Measurements from ENCODE around the gene SERPINA12.
"Not testable (repeated sequence)": the region's sequence is repeated elsewhere in the genome, so short reads cannot be mapped to it uniquely, and the experiment has no call there.

The SERPINA12 gene

DNA sequence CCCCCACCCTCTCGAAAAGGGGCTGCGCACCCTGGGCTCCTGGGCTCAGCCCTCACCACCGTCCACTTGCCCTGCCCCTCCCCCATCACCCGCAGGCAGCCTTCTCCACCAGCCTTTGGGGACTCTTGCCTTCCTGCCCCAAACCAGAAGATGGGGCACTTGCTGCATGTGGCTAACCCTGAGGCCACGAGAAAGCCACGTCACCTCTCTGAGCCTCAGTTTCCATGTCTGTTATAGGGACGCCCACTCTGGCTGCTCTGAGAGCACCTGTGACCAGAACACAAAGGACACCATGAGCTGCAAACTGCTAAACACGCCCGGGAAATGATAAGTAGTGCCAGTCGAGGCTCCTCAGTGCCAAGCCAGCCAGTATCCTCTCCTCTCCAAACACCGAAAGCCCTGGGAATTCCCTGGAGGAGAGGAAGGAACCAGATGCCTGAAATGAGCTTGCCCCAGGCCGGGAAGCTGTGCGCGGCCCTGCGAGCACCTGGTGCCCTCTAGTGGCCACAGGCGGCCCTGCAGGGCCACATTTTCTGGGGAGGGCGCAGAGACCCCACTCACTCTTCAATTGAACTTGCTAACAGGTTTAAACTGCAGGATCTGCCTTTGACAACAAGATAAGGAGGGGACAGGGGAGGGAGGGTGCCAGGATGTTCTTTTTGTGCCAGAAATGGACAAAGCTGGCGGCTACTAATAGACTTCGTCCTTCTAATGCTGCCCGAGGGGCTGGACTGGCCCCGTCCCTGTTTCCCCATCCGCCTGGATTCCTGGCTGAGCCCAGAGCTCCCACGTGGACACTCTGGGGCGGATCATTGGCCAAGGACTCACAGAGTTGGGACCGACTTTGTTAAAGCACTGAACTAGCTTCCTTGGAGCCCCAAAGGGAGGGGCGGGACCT lies 23.1 kb downstream of the SERPINA12 start:
- DNase-seq = no peak

DNA sequence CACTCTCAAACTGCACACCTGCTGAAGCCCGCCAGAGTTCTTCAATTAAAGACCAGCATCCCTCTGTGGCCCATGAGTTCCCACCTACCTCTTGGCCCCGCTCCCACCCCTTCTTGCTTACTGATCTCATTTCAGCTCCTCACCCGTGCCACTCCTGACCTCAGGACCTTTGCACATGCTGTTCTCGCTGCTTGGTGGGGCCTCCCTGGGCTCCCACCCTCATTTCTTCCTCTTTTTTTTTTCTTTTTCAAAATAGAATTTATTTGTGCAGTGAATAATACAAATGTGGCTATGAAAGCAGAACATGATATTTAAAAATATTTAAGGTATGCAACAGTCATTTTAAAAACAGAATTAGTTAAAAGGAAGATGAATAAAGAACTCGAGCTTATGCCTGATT lies 24.8 kb downstream of the SERPINA12 start:
- DNase-seq = no peak

DNA sequence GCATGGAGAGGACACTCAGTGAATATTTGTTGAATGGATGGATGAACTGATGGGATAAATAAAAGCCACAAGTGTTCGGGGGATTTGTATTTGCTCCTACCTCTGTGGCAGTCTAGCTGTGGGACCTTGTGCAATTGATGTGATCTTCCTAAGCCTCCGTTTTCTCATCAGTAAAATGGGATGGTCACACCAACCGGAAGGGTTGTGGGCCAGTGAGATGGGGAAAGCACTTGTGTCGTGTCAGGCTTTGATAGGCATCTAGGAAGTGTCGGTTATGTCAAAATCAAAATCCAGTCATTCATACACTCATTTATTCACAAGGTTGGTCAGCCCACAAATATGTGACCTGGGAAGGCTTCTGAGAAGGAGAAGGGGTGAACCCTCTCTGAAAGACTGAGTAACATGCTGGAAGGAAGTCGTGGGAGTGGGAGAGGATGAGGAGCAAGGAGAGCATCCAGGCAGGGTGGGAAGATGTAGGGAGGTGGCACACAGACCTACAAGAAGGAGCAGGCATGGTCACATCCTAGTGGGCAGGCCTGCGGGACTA lies 25.5 kb downstream of the SERPINA12 start:
- DNase-seq = no peak

DNA sequence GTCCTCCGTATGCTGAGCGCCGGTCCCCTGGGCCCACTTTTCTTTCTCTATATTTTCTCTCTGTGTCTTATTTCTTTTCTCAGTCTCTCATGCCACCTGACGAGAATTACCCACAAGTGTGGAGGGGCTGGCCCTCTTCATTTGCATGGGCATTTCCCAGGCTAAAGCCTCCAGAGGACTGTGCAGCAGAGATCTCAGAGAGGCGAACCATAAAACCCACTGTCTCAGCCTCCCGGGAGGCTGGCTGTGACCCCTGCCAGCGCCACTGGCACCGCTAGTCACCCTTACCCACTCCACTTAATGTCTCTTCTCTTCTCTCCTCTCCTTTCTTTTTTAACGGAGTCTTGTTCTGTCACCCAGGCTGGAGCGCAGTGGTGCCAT lies 26.2 kb downstream of the SERPINA12 start:
- DNase-seq = no peak

DNA sequence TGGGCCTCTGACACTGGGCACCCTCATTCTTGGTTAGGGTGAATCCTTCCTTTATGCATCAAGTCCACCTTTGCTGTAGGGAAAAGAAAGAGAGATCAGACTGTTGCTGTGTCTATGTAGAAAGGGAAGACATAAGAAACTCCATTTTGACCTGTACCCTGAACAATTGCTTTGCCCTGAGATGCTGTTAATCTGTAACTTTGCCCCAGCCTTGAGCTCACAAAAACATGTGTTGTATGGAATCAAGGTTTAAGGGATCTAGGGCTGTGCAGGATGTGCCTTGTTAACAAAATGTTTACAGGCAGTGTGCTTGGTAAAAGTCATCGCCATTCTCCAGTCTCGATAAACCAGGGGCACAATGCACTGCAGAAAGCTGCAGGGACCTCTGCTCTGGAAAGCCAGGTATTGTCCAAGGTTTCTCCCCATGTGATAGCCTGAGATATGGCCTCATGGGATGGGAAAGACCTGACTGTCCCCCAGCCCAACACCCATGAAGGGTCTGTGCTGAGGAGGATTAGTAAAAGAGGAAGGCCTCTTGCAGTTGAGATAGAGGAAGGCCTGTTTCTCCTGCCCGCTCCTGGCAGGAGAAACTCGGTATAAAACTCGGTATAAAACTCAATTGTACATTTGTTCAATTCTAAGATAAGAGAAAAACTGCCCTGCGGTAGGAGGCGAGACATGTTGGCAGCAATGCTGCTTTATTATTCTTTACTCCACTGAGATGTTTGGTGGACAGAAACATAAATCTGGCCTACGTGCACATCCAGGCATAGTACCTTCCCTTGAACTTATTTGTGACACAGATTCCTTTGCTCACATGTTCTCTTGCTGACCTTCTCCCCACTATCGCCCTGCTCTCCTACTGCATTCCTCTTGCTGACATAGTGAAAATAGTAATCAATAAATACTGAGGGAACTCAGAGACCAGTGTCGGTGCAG lies 26.9 kb downstream of the SERPINA12 start:
- DNase-seq = not testable (repeated sequence)

DNA sequence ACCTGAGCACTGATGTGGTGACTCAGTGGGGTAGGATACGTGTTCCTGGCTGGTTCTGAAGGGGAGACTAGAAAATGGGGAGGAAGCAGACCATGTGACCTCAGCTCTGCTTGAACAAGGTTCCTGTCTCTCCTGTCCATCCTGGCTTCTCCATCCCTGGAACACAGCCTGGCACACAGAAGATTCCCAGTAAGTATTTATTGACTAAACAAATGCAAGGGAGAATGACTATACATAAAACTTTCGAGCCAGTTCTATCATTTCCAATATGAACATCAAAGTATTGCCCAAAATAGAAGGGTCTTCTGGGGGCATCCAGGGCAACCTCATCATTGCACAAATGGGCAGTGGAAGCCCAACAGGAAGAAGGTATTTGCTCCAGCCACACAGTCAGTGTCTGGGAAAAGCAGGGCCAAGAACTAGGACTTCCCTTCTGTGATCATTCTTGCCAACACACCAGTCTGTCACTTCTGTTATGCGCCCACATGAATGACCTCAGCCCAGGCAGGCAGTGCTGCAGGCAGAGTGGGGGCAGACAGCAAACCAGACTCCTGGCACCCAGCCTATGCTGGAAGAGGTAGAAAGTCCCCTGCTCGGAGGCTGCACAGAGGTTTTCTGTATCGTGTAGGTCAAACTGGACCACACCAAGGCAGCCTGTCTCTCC lies 27.7 kb downstream of the SERPINA12 start:
- DNase-seq = no peak

DNA sequence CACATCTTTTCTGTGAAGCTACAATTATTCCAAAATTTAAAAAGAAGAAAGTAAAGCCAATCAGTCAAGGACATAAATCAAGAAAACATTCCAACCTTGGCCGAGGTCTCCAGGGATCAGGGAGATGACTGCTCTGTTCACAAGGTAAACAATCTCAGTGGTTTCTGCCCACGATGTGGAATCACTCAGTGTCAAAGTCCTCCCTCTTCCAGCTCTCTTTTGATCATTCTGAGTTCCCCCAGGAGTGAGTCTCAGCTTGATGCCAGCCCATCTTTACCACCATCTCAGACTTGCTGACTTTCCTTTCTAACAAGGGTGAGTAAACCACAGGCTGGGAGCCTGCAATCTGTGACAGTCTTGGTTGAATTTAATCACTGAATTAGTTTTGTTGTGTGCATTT lies 28.5 kb downstream of the SERPINA12 start:
- no peak for DNase-seq

DNA sequence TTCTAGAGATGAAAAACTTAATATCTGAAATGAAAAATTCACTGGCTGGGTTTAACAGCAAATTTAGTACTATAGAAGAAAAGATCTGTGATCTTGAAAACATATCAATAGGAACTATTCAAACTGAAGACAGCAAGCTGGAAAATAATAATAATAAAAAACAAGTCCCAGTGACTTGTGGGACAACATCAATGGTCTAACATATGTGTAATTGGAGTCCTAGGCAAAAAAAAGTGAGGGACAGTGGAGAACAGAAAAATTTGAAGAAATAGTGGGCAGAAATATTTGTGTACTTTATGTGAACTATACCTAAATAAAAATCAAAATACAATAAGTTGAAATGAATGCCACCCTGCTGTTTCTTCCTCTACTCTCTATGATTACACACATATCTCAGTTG lies 30.8 kb downstream of the SERPINA12 start:
- no peak for DNase-seq

DNA sequence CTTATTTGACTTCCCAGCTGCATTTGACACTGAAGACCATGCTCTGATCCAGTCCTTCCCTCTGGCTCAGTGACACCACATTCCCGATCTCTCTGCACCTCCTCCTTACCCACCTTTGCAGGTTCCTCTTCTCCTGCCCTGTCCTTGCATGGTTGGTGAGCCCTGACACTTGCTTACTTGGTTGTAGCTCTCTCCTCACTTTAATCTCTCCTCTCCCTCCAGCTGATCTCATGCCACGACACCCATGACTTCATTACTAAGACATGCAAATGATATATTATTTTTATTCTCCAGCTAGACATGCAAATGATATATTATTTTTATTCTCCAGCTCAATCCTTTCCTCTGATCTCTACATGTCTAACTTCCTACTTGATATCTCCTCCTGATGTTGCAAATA lies 33.2 kb downstream of the SERPINA12 start, which contains the start of gene SERPINA9:
Gene SERPINA9, minus strand, starts transcription at position 175 of the 400 bp plus-strand sequence. CDS start 6,357 bp downstream, outside the sequence.
- DNase-seq = no peak

DNA sequence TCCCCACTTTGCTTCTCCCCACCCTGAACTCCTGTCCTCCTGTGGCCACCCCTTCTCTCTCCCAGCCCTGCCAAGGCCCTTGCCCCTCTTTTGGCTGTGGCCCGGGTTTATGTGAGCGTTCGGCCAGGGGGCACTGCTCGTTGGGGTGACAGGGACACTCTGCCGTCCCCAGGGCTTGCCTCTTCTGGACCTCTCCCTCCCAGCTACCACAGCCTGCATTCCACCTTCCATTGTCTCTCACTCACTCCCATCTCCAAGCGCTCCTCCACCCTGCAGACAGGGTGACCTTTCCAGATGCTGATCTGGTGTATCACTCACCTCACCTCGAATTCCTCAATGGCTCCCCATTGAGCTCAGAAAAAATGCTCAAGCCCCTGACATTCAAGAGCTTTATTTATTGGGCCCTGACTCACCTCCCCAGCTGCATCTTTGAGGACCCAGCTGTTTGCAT lies 34.7 kb downstream of the SERPINA12 start:
- no peak for DNase-seq

DNA sequence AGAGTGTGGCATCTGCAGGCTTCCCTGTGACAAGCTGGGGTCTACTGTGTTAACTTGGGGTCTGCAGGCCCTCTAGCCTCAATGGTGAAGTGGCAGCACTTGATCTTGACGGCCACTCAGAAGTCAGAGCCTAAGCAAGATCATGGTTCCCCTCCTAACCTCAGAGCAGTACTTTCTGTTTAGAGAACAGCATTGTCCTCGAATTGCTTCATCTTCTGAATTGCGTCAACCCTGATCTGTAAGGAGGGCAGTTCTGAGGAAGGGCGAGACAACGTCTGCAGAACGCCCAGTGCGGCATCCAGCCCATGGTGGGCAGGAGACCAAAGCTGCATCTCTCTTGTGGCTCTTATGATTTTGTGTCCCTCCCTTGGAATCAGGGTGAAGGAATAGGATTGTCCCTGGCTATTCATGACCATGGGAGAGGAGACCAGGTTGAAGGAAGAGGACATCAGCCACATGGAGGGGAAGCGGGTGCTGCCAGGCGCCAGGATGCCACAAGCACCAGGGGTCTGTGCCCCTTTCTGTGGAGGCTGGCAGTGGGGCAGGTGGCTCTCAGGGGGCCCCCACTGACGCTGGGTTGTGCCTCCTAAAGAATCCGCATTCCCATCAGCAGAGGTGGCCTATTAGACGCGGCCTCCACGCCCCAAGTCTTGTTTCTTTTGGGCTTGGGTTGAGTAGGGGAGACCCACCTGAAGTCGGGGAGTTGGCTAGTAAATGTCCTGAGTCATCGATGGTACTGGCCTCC lies 35.4 kb downstream of the SERPINA12 start:
- no peak for DNase-seq

DNA sequence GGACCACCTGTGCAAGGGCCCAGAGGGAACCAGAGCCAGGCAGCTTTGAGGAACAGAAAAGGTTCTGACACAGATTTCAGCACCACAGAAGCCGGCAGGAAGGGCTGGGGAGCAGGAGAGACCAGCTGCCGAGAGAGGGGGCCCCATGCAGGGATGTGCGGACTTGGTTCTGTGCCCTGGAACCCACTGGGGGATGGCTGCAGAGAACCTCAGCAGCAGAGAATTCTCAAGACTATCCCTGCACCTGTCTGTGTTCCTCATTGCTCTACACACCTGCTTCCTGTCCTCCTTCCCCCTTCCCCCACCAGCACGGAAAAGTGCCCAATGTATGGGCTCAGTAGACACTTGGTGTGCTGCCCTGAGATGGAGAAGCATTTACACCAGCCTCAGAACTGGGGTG lies 36.4 kb downstream of the SERPINA12 start:
- DNase-seq = no peak

DNA sequence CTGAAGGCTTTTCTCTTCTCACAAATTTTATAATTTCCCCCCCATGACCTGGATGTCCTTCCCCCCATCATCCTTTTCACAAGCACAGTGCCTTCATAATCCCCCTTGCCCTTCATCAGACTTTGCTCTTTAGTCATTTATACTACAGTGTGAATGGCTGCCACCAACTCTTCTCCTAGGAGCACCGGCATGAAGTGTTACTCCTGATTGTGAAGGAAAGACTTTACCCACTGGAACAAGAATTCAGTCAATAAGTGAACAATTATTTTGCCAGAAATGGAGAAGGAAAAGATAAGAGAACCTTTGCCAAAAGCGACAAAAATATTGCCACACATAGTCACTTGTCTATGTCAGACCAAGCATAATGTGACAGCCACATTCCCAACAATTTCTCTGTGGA lies 38.2 kb downstream of the SERPINA12 start:
- DNase-seq = no peak

DNA sequence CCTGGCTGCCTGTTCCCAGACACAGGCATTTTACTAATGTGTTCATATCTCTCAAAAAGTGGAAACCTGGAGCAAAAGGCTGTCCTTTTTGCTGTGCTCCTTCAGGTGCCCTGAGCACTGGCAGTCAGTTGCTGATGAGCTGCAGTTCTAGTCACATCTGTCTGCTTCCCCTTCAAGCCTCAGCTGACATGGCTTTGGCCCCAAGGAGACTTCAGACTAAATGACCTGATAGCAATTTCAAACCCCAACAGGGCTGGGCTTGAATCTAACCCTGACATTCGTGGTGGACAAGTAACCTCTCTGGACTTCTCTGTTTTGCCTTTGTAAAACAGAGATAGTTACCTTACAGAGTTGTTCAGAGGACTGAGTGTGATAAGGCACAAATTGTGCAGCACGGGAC lies 39.0 kb downstream of the SERPINA12 start:
- no peak for DNase-seq

DNA sequence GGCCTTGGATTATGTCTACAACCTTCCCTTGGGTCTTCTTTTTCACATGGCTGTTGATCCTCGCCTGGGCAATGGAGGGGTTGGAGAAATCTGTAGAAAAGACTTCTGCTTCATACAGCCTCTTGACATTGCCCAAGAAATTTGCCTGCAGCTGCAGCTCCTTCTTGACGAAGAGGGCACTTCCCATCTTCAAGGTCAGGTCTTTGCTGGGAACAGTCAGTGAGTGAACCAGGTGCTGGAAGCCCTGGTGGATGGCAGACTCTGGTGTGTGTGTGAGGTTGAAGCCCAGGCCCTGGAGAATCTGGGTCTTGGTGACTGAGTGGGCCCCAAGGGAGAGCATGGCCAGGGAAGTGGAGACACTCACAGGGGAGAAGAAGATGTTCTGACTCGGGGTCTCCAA lies 40.0 kb downstream of the SERPINA12 start:
- DNase-seq = no peak

DNA sequence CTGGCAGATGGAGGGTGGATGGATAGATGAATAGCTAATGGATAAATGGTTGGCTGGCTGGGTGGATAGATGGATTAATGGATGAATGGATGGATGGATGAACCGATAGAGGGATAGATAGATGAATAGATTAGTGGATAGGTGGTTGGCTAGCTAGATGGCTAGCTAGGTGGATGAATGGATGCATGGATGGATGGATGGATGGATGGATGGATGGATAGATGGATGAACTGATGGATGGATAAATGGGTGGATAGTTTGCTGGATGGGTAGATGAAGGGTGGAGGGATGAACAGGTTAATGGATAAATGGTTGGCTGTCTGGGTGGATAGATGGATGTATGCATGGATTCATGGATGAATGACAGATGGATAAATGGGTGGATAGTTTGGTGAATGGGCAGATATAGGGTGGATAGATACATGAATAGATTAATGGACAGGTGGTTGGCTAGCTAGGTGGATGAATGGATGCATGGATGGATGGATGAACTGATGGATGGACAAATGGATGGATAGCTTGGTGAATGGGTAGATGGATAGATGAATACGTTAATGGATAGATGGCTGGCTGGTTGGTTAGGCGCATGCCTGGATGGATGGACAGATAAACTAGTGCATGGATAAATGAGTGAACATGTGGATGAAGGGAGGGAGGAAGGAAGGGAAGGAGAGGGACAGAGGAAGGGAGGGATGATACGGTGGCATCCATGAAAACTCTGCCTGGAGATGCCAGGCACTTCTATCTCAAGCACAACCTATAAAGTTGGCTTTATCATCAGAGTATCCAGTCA lies 41.3 kb downstream of the SERPINA12 start:
- no peak for DNase-seq

DNA sequence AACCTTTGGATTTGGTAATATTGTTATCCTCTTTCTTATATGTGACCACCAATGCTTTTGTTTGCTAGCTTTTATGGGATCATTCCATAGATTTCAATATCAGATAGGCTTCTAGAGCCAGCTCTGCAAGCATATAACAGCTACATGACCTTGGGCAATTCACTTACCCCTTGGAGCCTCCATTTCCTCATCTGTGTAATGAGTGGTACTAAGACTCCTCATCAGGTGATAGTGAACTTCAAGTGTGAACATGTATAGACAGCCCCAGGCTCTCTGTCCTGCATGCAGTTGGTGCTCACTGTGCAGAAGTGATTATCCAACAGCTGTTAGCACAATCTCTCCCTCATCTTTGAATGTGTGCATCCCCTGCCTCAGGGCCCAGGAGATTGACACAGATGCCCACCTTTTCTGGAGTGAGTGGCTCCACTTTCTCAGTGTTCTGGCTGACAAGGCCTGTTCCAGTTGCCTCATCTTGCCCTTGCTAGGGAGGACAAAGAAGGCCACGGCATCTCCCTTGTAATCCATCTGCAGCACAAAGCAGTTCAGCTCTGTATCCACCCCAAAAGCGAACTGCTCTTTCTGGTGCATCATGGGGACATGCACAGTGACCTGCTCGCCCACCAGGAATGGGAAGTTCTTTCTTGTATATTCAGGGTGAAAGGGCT lies 42.4 kb downstream of the SERPINA12 start:
- DNase-seq = no peak

DNA sequence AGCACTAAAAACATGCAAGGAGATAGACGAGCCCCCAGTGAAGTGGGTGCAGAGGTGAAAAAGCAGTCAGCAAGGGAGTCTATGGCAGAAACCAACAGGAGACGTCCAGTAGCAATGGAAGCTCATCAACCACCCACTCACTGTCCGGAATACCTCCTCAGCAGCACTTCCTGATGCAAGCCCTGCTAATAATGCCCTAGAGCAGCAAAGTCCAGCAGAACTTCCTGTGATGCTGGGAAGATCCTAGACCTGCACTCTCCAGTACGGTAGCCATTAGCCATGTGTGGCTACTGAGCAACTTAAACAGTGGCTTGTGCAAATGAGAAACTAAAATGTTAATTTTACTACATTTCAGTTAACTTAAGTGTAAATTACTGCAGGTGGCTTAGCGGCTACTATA lies 44.2 kb downstream of the SERPINA12 start:
- DNase-seq = no peak

DNA sequence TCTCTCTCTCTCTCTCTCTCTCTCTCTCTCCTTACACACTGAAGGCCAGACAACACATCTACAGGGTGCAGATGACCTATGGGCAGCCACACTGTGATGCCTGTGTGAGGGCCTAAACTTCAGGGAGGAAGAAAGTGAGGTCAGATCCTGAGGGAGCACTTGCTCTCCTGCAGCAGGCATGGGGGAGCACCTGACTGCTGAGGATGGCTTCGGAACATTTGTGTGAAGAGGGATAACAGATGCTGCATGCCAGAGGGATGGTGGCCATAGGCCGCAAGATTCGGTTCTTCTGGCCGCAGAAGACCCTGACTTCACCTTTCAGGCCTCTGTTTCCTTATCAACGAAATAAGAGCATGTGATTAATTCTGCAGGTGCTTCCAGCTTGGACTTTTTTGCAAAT lies 45.0 kb downstream of the SERPINA12 start:
- DNase-seq = no peak

DNA sequence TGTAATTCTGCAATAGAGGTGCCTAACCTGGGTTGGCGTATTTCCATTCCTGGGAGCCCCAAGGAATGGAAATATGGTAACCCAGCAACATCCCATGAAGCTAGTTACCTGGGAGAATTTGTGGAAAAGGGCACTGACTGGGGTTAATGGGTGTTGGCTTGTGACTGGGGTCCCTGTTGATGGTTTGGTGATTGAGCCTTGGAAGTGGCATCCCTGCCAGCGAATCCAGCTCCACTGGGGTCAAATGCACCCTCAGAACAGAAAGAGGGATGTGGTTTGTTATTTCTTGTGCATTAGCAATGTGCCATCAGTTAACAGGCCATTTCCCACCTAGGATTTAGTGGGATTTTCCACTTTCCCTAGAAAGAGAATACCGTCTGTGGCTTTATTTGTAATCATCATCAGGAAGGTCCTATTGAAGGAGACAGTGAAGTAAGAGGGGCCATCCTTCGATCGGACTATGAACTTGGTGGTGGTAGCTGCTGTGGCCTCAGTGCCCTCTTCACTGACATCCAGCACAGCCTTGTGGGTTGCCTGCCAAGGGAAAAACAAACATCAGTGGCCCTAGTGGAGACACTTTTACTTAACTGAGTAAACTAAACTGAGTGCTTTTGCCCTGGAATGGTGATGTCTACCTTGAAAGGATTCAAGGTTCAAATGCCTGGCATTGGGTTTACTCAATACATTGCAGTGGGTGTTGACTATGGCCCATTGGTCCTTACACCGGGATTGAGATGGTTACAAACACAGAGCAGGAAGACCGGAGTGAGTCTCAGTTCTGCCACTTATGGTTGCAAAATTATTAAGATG lies 46.3 kb downstream of the SERPINA12 start:
- DNase-seq = no peak
